H9 (cell line): Measurements from ENCODE around the gene MAPKAPK2. TPM values are rescaled to one million over a fixed set of nuclear protein-coding genes. Genes with fewer than 3 reads are reported as not detected.

Experiments
- DNase-seq: peaks from one replicate; pipeline ENCODE4 v3.0.0-alpha.2; 2017
- H2AFZ ChIP-seq: one replicate; pipeline ENCODE4 v1.6.1; 2013; ENCODE audit warnings: mild to moderate bottlenecking, low read length, control low read depth, moderate library complexity
- H2AK5ac ChIP-seq: 2 replicates; pipeline ENCODE4 v1.6.1; 2013; ENCODE audit warnings: low read length, control low read depth, mixed read lengths; ENCODE audit not compliant: insufficient read length
- H2BK120ac ChIP-seq: one replicate; pipeline ENCODE4 v1.6.1; 2013; ENCODE audit warnings: low read depth, mild to moderate bottlenecking, low read length, control low read depth, inconsistent platforms; ENCODE audit not compliant: poor library complexity, severe bottlenecking
- H2BK12ac ChIP-seq: 2 replicates; pipeline ENCODE4 v1.6.1; 2013; ENCODE audit warnings: low read length, control low read depth, mixed read lengths, low read depth; ENCODE audit not compliant: insufficient read length
- H2BK15ac ChIP-seq: 2 replicates; pipeline ENCODE4 v1.6.1; 2013; ENCODE audit warnings: low read depth, low read length, control low read depth
- H2BK20ac ChIP-seq: one replicate; pipeline ENCODE4 v1.6.1; 2013; ENCODE audit warnings: low read depth, mild to moderate bottlenecking, low read length, control low read depth, inconsistent platforms; ENCODE audit not compliant: poor library complexity, severe bottlenecking
- H2BK5ac ChIP-seq: 2 replicates; pipeline ENCODE4 v1.6.1; 2013; ENCODE audit warnings: low read length, control low read depth, mixed read lengths; ENCODE audit not compliant: insufficient read length
- H3K14ac ChIP-seq: 2 replicates; pipeline ENCODE4 v1.6.1; 2013; ENCODE audit warnings: low read length, control low read depth; ENCODE audit not compliant: insufficient read depth
- H3K18ac ChIP-seq: 2 replicates; pipeline ENCODE4 v1.6.1; 2013; ENCODE audit warnings: low read depth, mild to moderate bottlenecking, mixed read lengths, low read length, control low read depth; ENCODE audit not compliant: insufficient read length
- H3K23ac ChIP-seq: 2 replicates; pipeline ENCODE4 v1.6.1; 2013; ENCODE audit warnings: low read length, control low read depth, mixed read lengths, low read depth; ENCODE audit not compliant: insufficient read length
- H3K23me2 ChIP-seq: 2 replicates; pipeline ENCODE4 v1.6.1; 2013; ENCODE audit warnings: low read depth, mild to moderate bottlenecking, mixed read lengths, low read length, control low read depth; ENCODE audit not compliant: insufficient read length, poor library complexity, severe bottlenecking
- H3K27ac ChIP-seq: 2 replicates; pipeline ENCODE4 v1.5.1; 2013; ENCODE audit warnings: low read length, control low read depth, mixed read lengths, low read depth; ENCODE audit not compliant: insufficient read length
- H3K27me3 ChIP-seq: 2 replicates; pipeline ENCODE4 v1.6.1; 2013; ENCODE audit warnings: low read length, control low read depth, inconsistent platforms; ENCODE audit not compliant: insufficient read depth
- H3K4ac ChIP-seq: 2 replicates; pipeline ENCODE4 v1.6.1; 2013; ENCODE audit warnings: low read depth, mild to moderate bottlenecking, control low read depth, inconsistent platforms, low read length, moderate library complexity
- H3K4me1 ChIP-seq: 2 replicates; pipeline ENCODE4 v1.6.1; 2013; ENCODE audit warnings: low read length, control low read depth, inconsistent platforms; ENCODE audit not compliant: insufficient read depth
- H3K4me2 ChIP-seq: 2 replicates; pipeline ENCODE4 v1.6.1; 2013; ENCODE audit warnings: low read length, control low read depth, mixed read lengths; ENCODE audit not compliant: insufficient read length, insufficient read depth
- H3K56ac ChIP-seq: 2 replicates; pipeline ENCODE4 v1.6.1; 2013; ENCODE audit warnings: low read depth, mild to moderate bottlenecking, mixed read lengths, low read length, control low read depth; ENCODE audit not compliant: insufficient read length
- H3K79me1 ChIP-seq: 2 replicates; pipeline ENCODE4 v1.6.1; 2013; ENCODE audit warnings: low read depth, mild to moderate bottlenecking, moderate library complexity, low read length, control low read depth, inconsistent platforms; ENCODE audit not compliant: insufficient read depth, poor library complexity, severe bottlenecking
- H3K79me2 ChIP-seq: 2 replicates; pipeline ENCODE4 v1.6.1; 2013; ENCODE audit warnings: low read length, control low read depth, inconsistent platforms; ENCODE audit not compliant: insufficient read depth
- H3K9ac ChIP-seq: 2 replicates; pipeline ENCODE4 v1.6.1; 2013; ENCODE audit warnings: low read length, control low read depth, mixed read lengths; ENCODE audit not compliant: insufficient read length; ENCODE audit errors: extremely low read depth
- H3K9me3 ChIP-seq: one replicate; pipeline ENCODE4 v1.6.1; 2013; ENCODE audit warnings: low read depth, low read length, inconsistent platforms; ENCODE audit not compliant: control insufficient read depth
- H3T11ph ChIP-seq: one replicate; pipeline ENCODE4 v1.6.1; 2013; ENCODE audit warnings: mild to moderate bottlenecking, low read length, control low read depth, inconsistent platforms
- H4K20me1 ChIP-seq: one replicate; pipeline ENCODE4 v1.6.1; 2013; ENCODE audit not compliant: control insufficient read depth, insufficient read length, insufficient read depth
- H4K5ac ChIP-seq: 2 replicates; pipeline ENCODE4 v1.6.1; 2013; ENCODE audit warnings: low read depth, mild to moderate bottlenecking, mixed read lengths, low read length, control low read depth; ENCODE audit not compliant: insufficient read length
- H4K8ac ChIP-seq: replicated peaks from 2 replicates; pipeline ENCODE4 v1.6.1; 2013; ENCODE audit warnings: low read length, control low read depth, mixed read lengths, low read depth; ENCODE audit not compliant: insufficient read length
- H4K91ac ChIP-seq: 2 replicates; pipeline ENCODE4 v1.6.1; 2013; ENCODE audit warnings: low read depth, mild to moderate bottlenecking, moderate library complexity, mixed read lengths, low read length, control low read depth; ENCODE audit not compliant: insufficient read length
- H3K27ac Mint-ChIP-seq, 3 experiments: 2 replicates in 2 of 3; 3 replicates in 1 of 3; pipeline ENCODE4 v1.8.0; 2020 to 2021; ENCODE audit warnings: mixed read lengths in 3 of 3, mild to moderate bottlenecking in 1 of 3, moderate library complexity in 1 of 3
- H3K27me3 Mint-ChIP-seq: 2 replicates; pipeline ENCODE4 v1.8.0; 2021; ENCODE audit warnings: low read depth, mild to moderate bottlenecking, moderate library complexity, mixed read lengths
- H3K36me3 Mint-ChIP-seq, 3 experiments: 2 replicates in 2 of 3; 3 replicates in 1 of 3; pipeline ENCODE4 v1.8.0; 2020 to 2021; ENCODE audit warnings: low read depth in 3 of 3, mixed read lengths in 3 of 3; ENCODE audit not compliant: insufficient read depth in 1 of 3
- H3K4me1 Mint-ChIP-seq, 2 experiments: 2 replicates each; pipeline ENCODE4 v1.8.0; 2020; ENCODE audit warnings: mixed read lengths in 2 of 2
- H3K4me3 Mint-ChIP-seq, 2 experiments: 2 replicates in 1 of 2; 3 replicates in 1 of 2; pipeline ENCODE4 v1.8.0; 2020 to 2021; ENCODE audit warnings: mild to moderate bottlenecking in 2 of 2, mixed read lengths in 2 of 2, moderate library complexity in 1 of 2
- H3K9me3 Mint-ChIP-seq, 2 experiments: 2 replicates in 1 of 2; 3 replicates in 1 of 2; pipeline ENCODE4 v1.8.0; 2020; ENCODE audit warnings: mild to moderate bottlenecking in 2 of 2, mixed read lengths in 2 of 2, moderate library complexity in 1 of 2
- WGBS: extraction: QIAGEN DNeasy Blood & Tissue Kit; methylation state at CpG from one replicate; pipeline ENCODE4 v1.1.7; 2013; ENCODE audit warnings: missing lambda C conversion rate, low lambda C conversion rate, mixed read lengths; ENCODE audit not compliant: insufficient read length; ENCODE audit errors: extremely low coverage; 5-methylcytosine and 5-hydroxymethylcytosine counted together
- total RNA-seq: library from RNA; stranded (reverse); gene quantifications from 2 replicates; pipeline ENCODE4 v1.2.1, GENCODE V29; 2021
- TF ChIP-seq, protein P1 (sequence below): fragments of 200-600 bp; sonication (generic); conservative IDR thresholded peaks from 3 replicates; pipeline ENCODE4 v1.8.0; 2021; ENCODE audit warnings: antibody characterized with exemption, mild to moderate bottlenecking

Gene MAPKAPK2
- total RNA-seq, 1 experiment from 2014 or later, result 50.1 TPM

DNA sequence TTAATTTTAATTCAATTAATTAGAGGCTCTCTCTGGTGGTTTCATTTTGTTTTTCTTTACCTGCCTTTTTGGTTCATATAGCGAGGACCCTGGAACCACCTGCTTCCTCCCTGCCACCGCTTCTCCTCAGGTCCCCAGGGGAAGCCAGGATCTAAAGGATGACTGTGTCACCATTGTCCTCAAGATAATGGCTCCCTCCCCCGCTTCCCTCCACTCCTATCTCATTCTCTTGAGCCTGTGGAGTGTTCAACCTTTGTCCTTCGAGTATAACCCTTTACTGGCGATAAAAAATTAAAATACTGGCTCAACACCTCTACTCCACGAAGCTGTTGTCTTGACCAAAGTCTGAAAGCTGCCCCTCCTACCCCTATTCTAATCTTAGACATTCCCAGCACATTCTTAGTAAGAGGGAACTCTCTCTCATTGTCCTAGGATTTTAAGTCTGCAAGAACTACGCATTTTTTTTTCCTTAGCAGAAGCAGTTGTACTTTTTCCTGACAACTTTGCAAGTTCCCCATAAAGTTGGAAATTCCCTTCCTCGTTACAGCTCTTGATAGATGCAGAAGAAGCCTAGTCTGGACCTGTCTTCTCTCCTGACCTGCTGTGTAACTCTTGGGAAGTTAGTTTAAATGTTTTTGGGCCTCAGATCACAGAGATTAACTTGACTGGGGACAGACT, 12.6 kb upstream of the MAPKAPK2 start:
- Histone ChIP-seq H3K9ac (no peak overlapping the region), H2BK20ac (no peak overlapping the region), H3K23ac (no peak overlapping the region), H3K4ac (no peak overlapping the region), H3K79me1 (no peaks in the 10 kb centered on the region), H2AFZ (no peak overlapping the region), H2AK5ac (no peak overlapping the region), H3K4me1 (peaks cover 6% of the 10 kb centered on the region; the same call in 1 of the 2 replicates), H3K23me2 (no peaks in the 10 kb centered on the region), H3K14ac (no peak overlapping the region), H2BK15ac (no peak overlapping the region), H3K4me2 (no peak overlapping the region), H3K79me2 (no peaks in the 10 kb centered on the region), H4K5ac (no peak overlapping the region), H3K18ac (no peak overlapping the region), H2BK12ac (no peak overlapping the region), H4K20me1 (no peaks in the 10 kb centered on the region), H3K27me3 (no peaks in the 10 kb centered on the region), H3K9me3 (no peaks in the 10 kb centered on the region), H3T11ph (no peak overlapping the region), H3K27ac (no peak overlapping the region), H2BK5ac (no peak overlapping the region), H4K8ac (no peak overlapping the region), H2BK120ac (no peak overlapping the region), H4K91ac (no peak overlapping the region), H3K56ac (no peak overlapping the region)
- Mint-ChIP-seq H3K27me3 (peaks cover 11% of the 10 kb centered on the region), H3K36me3 (no peaks in the 10 kb centered on the region), H3K4me3 (no peak overlapping the region), H3K9me3 (no peaks in the 10 kb centered on the region), H3K4me1 (peaks cover 0 to 2% of the 10 kb centered on the region in 2 experiments), H3K27ac (no peak overlapping the region)
- WGBS, result no CpG with 5 or more reads among the region's 8 CpGs
- DNase-seq, result no peak
- TF ChIP-seq, protein P1, sequence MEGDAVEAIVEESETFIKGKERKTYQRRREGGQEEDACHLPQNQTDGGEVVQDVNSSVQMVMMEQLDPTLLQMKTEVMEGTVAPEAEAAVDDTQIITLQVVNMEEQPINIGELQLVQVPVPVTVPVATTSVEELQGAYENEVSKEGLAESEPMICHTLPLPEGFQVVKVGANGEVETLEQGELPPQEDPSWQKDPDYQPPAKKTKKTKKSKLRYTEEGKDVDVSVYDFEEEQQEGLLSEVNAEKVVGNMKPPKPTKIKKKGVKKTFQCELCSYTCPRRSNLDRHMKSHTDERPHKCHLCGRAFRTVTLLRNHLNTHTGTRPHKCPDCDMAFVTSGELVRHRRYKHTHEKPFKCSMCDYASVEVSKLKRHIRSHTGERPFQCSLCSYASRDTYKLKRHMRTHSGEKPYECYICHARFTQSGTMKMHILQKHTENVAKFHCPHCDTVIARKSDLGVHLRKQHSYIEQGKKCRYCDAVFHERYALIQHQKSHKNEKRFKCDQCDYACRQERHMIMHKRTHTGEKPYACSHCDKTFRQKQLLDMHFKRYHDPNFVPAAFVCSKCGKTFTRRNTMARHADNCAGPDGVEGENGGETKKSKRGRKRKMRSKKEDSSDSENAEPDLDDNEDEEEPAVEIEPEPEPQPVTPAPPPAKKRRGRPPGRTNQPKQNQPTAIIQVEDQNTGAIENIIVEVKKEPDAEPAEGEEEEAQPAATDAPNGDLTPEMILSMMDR, result no peak
